ENCODE data around the gene GRIN1.
A peak's percentile ranks its signal among the peaks of the same experiment; 100 is the strongest.

The GRIN1 gene

GRCh38 chr9:137138722-137139467 lies at the start of gene GRIN1:
TSS of gene GRIN1 (plus strand) at chr9:137139154. CDS start at chr9:137139487, 333 bp downstream.
- peaks cover 62 to 98% (median 78%) of the 10 kb centered on the region in 11 experiments for H3K27me3 ChIP-seq
- H3K4me3 ChIP-seq = peak within 1 kb of the TSS in 2 of 10 experiments; percentile 2 to 16; a peak in 1 of 20 replicates
- H3K9ac ChIP-seq = no peak within 1 kb of the TSS
- peak within 1 kb of the TSS; percentile 34 to 72 (median 65); a peak in 21 of 22 replicates for H3K4me2 ChIP-seq
- peaks cover 6 to 40% (median 16%) of the 10 kb centered on the region in 10 experiments; a peak in 16 of 20 replicates for H3K4me1 ChIP-seq
- no peaks in the 10 kb centered on the region for H3K36me3 ChIP-seq
- H3K9me3 ChIP-seq (replicated peaks in 1 of 11) = peaks cover 0 to 4% (median 0%) of the 10 kb centered on the region in 11 experiments; a peak in 1 of 22 replicates
- H4K20me1 ChIP-seq = peaks cover 0 to 67% (median 9%) of the 10 kb centered on the region in 11 experiments; a peak in 11 of 22 replicates
- no peak within 1 kb of the TSS for H3K27ac ChIP-seq
- TF ChIP-seq Cebpa-rat (IDR thresholded peaks at IDR 0.05) = no peak

- Histone ChIP-seq H3K27me3 (no peaks in the 10 kb centered on the region), H4K20me1 (peaks cover 0 to 4% (median 3%) of the 10 kb centered on the region in 11 experiments; a peak in 9 of 22 replicates), H3K4me1 (peaks cover 52 to 61% (median 58%) of the 10 kb centered on the region in 10 experiments), H3K27ac (peak overlapping the region in 10 of 11 experiments; percentile 11 to 94 (median 56); a peak in 20 of 22 replicates), H3K9me3 (replicated peaks in 1 of 11) (no peaks in the 10 kb centered on the region), H3K4me3 (peak overlapping the region in 2 of 10 experiments; percentile 7 to 27; a peak in 3 of 20 replicates), H3K36me3 (peaks cover 12 to 45% (median 21%) of the 10 kb centered on the region in 11 experiments; a peak in 18 of 22 replicates), H3K4me2 (peak overlapping the region; percentile 82 to 100 (median 98)), H3K9ac (peak overlapping the region; percentile 22 to 85 (median 40); a peak in 19 of 22 replicates)
- no peak for TF ChIP-seq Cebpa-rat (IDR thresholded peaks at IDR 0.05)
These were observed 49.6 kb upstream of the GRIN1 start for GRCh38 chr9:137089232-137089947.

DNA sequence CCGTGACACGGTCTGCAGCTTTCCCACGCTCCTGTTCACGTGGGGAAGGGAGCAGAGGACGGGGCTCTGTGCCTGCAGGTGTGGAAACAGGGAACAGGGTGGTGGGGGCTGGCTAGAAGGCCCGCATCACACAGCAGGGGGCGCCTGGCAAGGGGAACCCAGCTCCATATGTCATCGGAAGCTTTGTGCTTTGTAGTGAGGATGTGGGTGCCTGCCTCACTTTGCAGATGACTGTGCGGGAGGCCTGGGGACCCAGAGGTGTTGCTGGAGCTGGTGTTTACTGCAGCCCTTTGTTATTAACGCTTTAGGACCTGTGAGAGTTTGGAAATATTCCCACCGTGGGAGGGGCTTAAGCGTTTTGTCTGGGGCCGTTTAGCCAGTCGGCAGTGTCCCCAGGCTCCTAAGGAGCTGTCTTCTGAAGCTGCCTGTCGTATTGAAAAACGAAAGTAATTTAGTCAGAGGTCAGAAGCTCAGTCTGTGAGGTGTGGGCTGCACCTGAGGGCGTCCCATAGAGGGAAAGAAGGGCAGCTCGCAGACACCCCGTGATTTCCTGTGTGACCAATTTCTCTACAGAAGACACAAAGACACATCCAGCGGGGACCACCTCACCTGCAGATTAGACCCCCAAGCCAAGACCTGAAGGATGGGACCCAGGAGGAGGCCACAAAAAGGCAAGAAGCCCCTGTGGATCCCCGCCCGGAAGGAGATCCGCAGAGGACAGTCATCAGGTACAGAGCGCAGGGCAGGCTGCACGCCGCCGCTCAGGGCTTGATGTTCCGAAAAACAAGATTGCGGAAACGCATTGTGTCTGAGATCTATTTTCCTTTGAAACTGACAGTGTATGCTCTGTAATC lies 43.1 kb upstream of the GRIN1 start:
- peak overlapping the region in 4 of 10 experiments; percentile 9 to 40 (median 21); a peak in 4 of 20 replicates for H3K4me3 ChIP-seq

DNA sequence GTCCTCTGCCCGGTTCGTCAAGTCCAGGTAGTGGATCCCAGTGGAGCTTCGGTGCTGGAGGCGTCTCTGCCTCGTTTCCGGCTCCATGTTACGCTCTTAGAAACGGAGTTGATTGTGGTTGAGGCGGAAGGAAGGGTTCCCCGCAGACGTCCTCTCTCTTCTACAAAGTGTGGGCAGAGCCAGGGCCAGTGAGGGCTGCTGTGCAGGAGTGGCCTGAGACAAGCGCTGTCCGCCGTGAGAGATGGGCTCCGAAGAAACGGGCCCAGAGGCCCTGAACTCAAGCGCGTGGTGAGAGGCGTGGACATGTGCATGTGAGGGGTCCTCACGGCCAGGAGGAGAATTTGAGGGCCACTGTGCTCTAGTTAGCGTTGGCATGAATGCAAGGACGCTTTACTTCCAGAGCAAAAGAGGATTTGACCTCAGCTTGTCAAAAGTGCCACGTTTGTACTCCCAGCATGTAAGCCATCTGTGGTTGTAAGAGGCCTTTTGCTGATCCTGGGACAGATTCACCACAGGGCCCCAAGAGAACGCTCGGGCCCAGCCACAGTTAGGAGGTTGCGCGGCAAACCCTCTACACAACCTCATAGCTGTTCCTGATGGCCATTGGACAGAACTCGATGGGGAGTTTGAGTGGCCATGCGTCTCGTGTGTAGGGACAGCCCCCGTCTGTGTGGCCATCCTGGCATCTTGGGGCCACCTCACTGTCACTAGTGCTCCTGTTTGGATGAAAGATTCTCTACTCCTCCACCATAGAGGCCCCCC lies 42.0 kb upstream of the GRIN1 start:
- Histone ChIP-seq H3K9me3 (replicated peaks in 1 of 11) (peaks cover 4 to 17% (median 13%) of the 10 kb centered on the region in 11 experiments; a peak in 21 of 22 replicates), H3K27me3 (no peaks in the 10 kb centered on the region), H3K36me3 (peaks cover 59 to 87% (median 69%) of the 10 kb centered on the region in 11 experiments), H3K4me2 (peak overlapping the region in 8 of 11 experiments; percentile 2 to 81 (median 70); a peak in 14 of 22 replicates), H3K9ac (peak overlapping the region in 6 of 11 experiments; percentile 0 to 59 (median 30); a peak in 6 of 22 replicates), H4K20me1 (peaks cover 0 to 36% (median 0%) of the 10 kb centered on the region in 11 experiments; a peak in 9 of 22 replicates), H3K27ac (peak overlapping the region in 1 of 11 experiments; percentile 52; a peak in 1 of 22 replicates), H3K4me3 (no peak overlapping the region), H3K4me1 (peaks cover 9 to 28% (median 26%) of the 10 kb centered on the region in 10 experiments)
- no peak for TF ChIP-seq Cebpa-rat (IDR thresholded peaks at IDR 0.05)

More for the DNA sequence above, 43.1 kb upstream of the GRIN1 start:
- Histone ChIP-seq H3K27ac (peak overlapping the region in 8 of 11 experiments; percentile 6 to 56 (median 44); a peak in 15 of 22 replicates), H3K4me1 (peaks cover 9 to 30% (median 28%) of the 10 kb centered on the region in 10 experiments), H3K27me3 (no peaks in the 10 kb centered on the region), H3K9me3 (replicated peaks in 1 of 11) (peaks cover 0 to 6% (median 2%) of the 10 kb centered on the region in 11 experiments; a peak in 18 of 22 replicates), H4K20me1 (peaks cover 0 to 36% (median 0%) of the 10 kb centered on the region in 11 experiments; a peak in 10 of 22 replicates), H3K9ac (peak overlapping the region in 9 of 11 experiments; percentile 3 to 61 (median 55); a peak in 14 of 22 replicates), H3K4me2 (peak overlapping the region; percentile 40 to 81 (median 70)), H3K36me3 (peaks cover 56 to 87% (median 63%) of the 10 kb centered on the region in 11 experiments)
- no peak for TF ChIP-seq Cebpa-rat (IDR thresholded peaks at IDR 0.05)

- no peak overlapping the region for H3K27ac ChIP-seq
- H3K4me1 ChIP-seq = peaks cover 9 to 28% (median 26%) of the 10 kb centered on the region in 10 experiments
- peaks cover 0 to 36% (median 0%) of the 10 kb centered on the region in 11 experiments; a peak in 9 of 22 replicates for H4K20me1 ChIP-seq
- TF ChIP-seq Cebpa-rat (IDR thresholded peaks at IDR 0.05) = no peak
- no peaks in the 10 kb centered on the region for H3K27me3 ChIP-seq
- H3K4me2 ChIP-seq = peak overlapping the region in 4 of 11 experiments; percentile 67 to 81 (median 76); a peak in 3 of 22 replicates
- peaks cover 12 to 26% (median 22%) of the 10 kb centered on the region in 11 experiments; a peak in 21 of 22 replicates for H3K9me3 ChIP-seq (replicated peaks in 1 of 11)
- H3K9ac ChIP-seq = peak overlapping the region in 1 of 11 experiments; percentile 19; a peak in 1 of 22 replicates
- peaks cover 61 to 87% (median 73%) of the 10 kb centered on the region in 11 experiments for H3K36me3 ChIP-seq
- H3K4me3 ChIP-seq = no peak overlapping the region
These were observed 41.0 kb upstream of the GRIN1 start for GRCh38 chr9:137097761-137098462.

- H3K9ac ChIP-seq = no peak overlapping the region
- H3K4me3 ChIP-seq = no peak overlapping the region
- peaks cover 9 to 28% (median 26%) of the 10 kb centered on the region in 10 experiments for H3K4me1 ChIP-seq
- H3K27me3 ChIP-seq = no peaks in the 10 kb centered on the region
- no peak overlapping the region for H3K4me2 ChIP-seq
- no peak for TF ChIP-seq Cebpa-rat (IDR thresholded peaks at IDR 0.05)
- peaks cover 20 to 37% (median 32%) of the 10 kb centered on the region in 11 experiments; a peak in 21 of 22 replicates for H3K9me3 ChIP-seq (replicated peaks in 1 of 11)
- no peak overlapping the region for H3K27ac ChIP-seq
- H4K20me1 ChIP-seq = peaks cover 0 to 36% (median 0%) of the 10 kb centered on the region in 11 experiments; a peak in 9 of 22 replicates
- peaks cover 71 to 88% (median 81%) of the 10 kb centered on the region in 11 experiments for H3K36me3 ChIP-seq
These were observed 39.7 kb upstream of the GRIN1 start for GRCh38 chr9:137099231-137099630.

All from BLaER1 treated with 17β-estradiol and CSF1 and Interleukin-3, amounts not matched to agents 10 nM and 100 nM (cell line).